PC-3 (cell line): ENCODE data around the gene CNTN4. TPM values are rescaled to one million over a fixed set of nuclear protein-coding genes. Genes with fewer than 3 reads are reported as not detected.

Source experiments
- ATAC-seq: fragments of 200-7000 bp; cut with Tn5 transposase; 2 replicates; pipeline ENCODE4 v1.9.1; 2020; ENCODE audit warnings: mild to moderate bottlenecking, moderate library complexity
- BruUV-seq: library from RNA; stranded (reverse); fragments of 400-500 nt; replicated peaks from 2 replicates; lab custom pipeline; 2021; lab: Mats Ljungman, UMichigan
- CTCF ChIA-PET: fragments of 300-600 bp; sonication (Branson Sonifier 250); formaldehyde crosslinking; loops from one replicate; lab custom pipeline; 2022; ENCODE audit warnings: antibody characterized with exemption; lab: Charles Lee
- POLR2A ChIA-PET: fragments of 300-600 bp; sonication (Branson Sonifier 250); formaldehyde crosslinking; loops from one replicate; lab custom pipeline; 2022; ENCODE audit warnings: antibody characterized with exemption; ENCODE audit not compliant: unreplicated experiment; lab: Charles Lee
- DNase-seq: peaks from one replicate; pipeline ENCODE4 v3.0.0-alpha.2; 2015
- H2AFZ ChIP-seq: fragments of 300-600 bp; sonication (generic); 2 replicates; pipeline ENCODE4 v1.6.0; 2016; ENCODE audit warnings: antibody characterized with exemption, low read length
- H3F3A ChIP-seq: fragments of 300-600 bp; sonication (generic); one replicate; pipeline ENCODE4 v1.6.0; 2017; ENCODE audit warnings: antibody characterized with exemption, low read length, control low read depth, mild to moderate bottlenecking; ENCODE audit not compliant: unreplicated experiment
- H3K27ac ChIP-seq: fragments of 300-600 bp; sonication (generic); 2 replicates; pipeline ENCODE4 v1.5.1; 2016; ENCODE audit warnings: mild to moderate bottlenecking, low read length
- H3K27me3 ChIP-seq: fragments of 300-600 bp; sonication (generic); 2 replicates; pipeline ENCODE4 v1.6.1; 2016; ENCODE audit warnings: low read length, mixed read lengths
- H3K36me3 ChIP-seq: fragments of 300-600 bp; sonication (generic); 2 replicates; pipeline ENCODE4 v1.6.1; 2016; ENCODE audit warnings: low read depth, mixed run types, low read length, mixed read lengths
- H3K4me1 ChIP-seq: fragments of 300-600 bp; sonication (generic); 2 replicates; pipeline ENCODE4 v1.5.1; 2016; ENCODE audit warnings: low read length; ENCODE audit not compliant: insufficient read depth
- H3K4me2 ChIP-seq: fragments of 300-600 bp; sonication (generic); 2 replicates; pipeline ENCODE4 v1.6.0; 2016; ENCODE audit warnings: low read length
- H3K4me3 ChIP-seq: fragments of 300-600 bp; sonication (generic); 2 replicates; pipeline ENCODE4 v1.5.1; 2016; ENCODE audit warnings: mild to moderate bottlenecking, low read length, mixed read lengths
- H3K79me2 ChIP-seq: fragments of 300-600 bp; sonication (generic); 2 replicates; pipeline ENCODE4 v1.6.1; 2017; ENCODE audit warnings: low read length, mixed read lengths
- H3K9ac ChIP-seq: fragments of 300-600 bp; sonication (generic); 2 replicates; pipeline ENCODE4 v1.6.0; 2016; ENCODE audit warnings: mild to moderate bottlenecking, low read length
- H3K9me2 ChIP-seq: fragments of 300-600 bp; sonication (generic); replicated peaks from 2 replicates; pipeline ENCODE4 v1.6.1; 2016; ENCODE audit warnings: mixed run types, low read length, mixed read lengths
- H3K9me3 ChIP-seq: fragments of 300-600 bp; sonication (generic); 2 replicates; pipeline ENCODE4 v1.6.1; 2016; ENCODE audit warnings: low read length, mixed read lengths
- H4K20me1 ChIP-seq: fragments of 300-600 bp; sonication (generic); 2 replicates; pipeline ENCODE4 v1.6.1; 2016; ENCODE audit warnings: low read length, mixed read lengths
- EZH2 ChIP-seq: fragments of 300-600 bp; sonication (generic); IDR thresholded peaks from one replicate; pipeline ENCODE4 v1.6.1; 2017; ENCODE audit warnings: antibody characterized with exemption, mild to moderate bottlenecking, low read length; ENCODE audit not compliant: unreplicated experiment
- EZH2phosphoT487 ChIP-seq: fragments of 300-600 bp; sonication (generic); IDR thresholded peaks from 2 replicates; pipeline ENCODE4 v1.6.1; 2018; ENCODE audit warnings: mild to moderate bottlenecking, antibody characterized with exemption, low read length, borderline replicate concordance
- intact Hi-C: fragments of 100-400 bp; cut with micrococcal nuclease; formaldehyde crosslinking; loops from 2 replicates; pipeline ENCODE4 v1.9.0; 2023
- total RNA-seq: library from RNA; depleted of rRNA; stranded (reverse); fragments of >200 nt; gene quantifications from 2 replicates; pipeline ENCODE4 v1.2.3, GENCODE V29; 2014
- TF ChIP-seq, protein P1 (sequence below): fragments of 300-600 bp; sonication (generic); conservative IDR thresholded peaks from 2 replicates; pipeline ENCODE4 v1.5.1; 2017; ENCODE audit warnings: antibody characterized with exemption, low read depth, mild to moderate bottlenecking, low read length

Gene CNTN4
- total RNA-seq, 1 experiment from 2014 or later: not detected

DNA sequence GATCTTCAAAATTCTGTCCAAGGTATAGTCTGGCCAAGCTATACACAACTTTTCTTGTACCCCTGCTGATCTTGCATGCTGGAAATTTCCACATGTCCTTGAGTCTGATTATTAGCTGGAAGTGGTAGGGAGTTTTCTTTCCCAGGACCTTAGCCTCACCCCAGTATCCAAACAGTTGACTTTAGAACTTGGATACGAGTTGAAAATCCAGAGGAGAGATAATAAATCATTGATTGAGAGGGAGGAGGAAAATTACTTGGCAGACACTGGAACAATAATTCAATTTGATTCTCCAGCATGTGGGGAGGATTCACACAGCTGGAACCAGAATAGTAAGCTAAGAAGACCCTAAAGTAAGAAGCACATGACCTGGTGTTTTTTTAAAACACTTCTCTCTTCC, 895.1 kb downstream of the CNTN4 start:
- H3K9ac ChIP-seq: no peak overlapping the region
- intact Hi-C loops: no loop called here
- H3K79me2 ChIP-seq: no peaks in the 10 kb centered on the region
- no peaks in the 10 kb centered on the region for H3F3A ChIP-seq
- H3K36me3 ChIP-seq: no peaks in the 10 kb centered on the region
- POLR2A ChIA-PET: no interaction called here
- H4K20me1 ChIP-seq: no peaks in the 10 kb centered on the region
- no peaks in the 10 kb centered on the region for H3K27me3 ChIP-seq
- BruUV-seq: no TSS peak
- no peak for DNase-seq
- no peak for ATAC-seq
- no peaks in the 10 kb centered on the region for H3K4me1 ChIP-seq
- no peak overlapping the region for H3K27ac ChIP-seq
- CTCF ChIA-PET: no interaction called here
- H3K4me3 ChIP-seq: no peak overlapping the region
- TF ChIP-seq EZH2phosphoT487: no peak
- no peak overlapping the region for H2AFZ ChIP-seq
- 0 out of 2 replicates have a peak, but pooled peaks cover 14% of the 10 kb centered on the region for H3K9me3 ChIP-seq
- no peak overlapping the region for H3K4me2 ChIP-seq
- H3K9me2 ChIP-seq: no peaks in the 10 kb centered on the region

DNA sequence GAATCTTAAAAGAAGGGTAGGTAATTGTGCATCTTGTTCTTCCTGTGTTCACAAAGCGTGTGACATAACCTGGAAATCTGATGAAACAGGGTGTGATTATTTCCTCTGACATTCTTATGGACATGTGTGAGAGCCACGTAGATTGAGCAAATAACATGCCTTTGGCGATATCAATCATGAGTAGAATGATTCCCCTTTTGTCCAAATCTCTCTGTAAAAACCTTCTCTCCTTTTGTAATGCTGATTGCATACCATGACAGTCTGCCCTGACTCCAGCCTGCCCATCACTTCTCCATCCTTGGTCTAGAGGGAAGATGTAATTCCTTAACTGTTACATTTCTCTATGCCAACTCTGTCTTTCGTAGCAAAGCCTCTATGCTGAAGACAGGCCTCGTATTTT, 896.5 kb downstream of the CNTN4 start:
- intact Hi-C loops: no loop called here
- ATAC-seq: no peak
- CTCF ChIA-PET: no interaction called here
- H3K4me2 ChIP-seq: no peak overlapping the region
- no peaks in the 10 kb centered on the region for H3K9me2 ChIP-seq
- no peak for DNase-seq
- H3K79me2 ChIP-seq: no peaks in the 10 kb centered on the region
- no TSS peak for BruUV-seq
- TF ChIP-seq EZH2: no peak
- no peak for TF ChIP-seq EZH2phosphoT487
- TF ChIP-seq, protein P1, sequence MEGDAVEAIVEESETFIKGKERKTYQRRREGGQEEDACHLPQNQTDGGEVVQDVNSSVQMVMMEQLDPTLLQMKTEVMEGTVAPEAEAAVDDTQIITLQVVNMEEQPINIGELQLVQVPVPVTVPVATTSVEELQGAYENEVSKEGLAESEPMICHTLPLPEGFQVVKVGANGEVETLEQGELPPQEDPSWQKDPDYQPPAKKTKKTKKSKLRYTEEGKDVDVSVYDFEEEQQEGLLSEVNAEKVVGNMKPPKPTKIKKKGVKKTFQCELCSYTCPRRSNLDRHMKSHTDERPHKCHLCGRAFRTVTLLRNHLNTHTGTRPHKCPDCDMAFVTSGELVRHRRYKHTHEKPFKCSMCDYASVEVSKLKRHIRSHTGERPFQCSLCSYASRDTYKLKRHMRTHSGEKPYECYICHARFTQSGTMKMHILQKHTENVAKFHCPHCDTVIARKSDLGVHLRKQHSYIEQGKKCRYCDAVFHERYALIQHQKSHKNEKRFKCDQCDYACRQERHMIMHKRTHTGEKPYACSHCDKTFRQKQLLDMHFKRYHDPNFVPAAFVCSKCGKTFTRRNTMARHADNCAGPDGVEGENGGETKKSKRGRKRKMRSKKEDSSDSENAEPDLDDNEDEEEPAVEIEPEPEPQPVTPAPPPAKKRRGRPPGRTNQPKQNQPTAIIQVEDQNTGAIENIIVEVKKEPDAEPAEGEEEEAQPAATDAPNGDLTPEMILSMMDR: no peak
- POLR2A ChIA-PET: no interaction called here
- 0 out of 2 replicates have a peak, but pooled peaks cover 11% of the 10 kb centered on the region for H3K9me3 ChIP-seq
- no peaks in the 10 kb centered on the region for H3K27me3 ChIP-seq
- no peak overlapping the region for H3K27ac ChIP-seq
- no peak overlapping the region for H3K9ac ChIP-seq
- H3K36me3 ChIP-seq: no peaks in the 10 kb centered on the region
- no peaks in the 10 kb centered on the region for H3K4me1 ChIP-seq
- no peak overlapping the region for H3K4me3 ChIP-seq
- no peaks in the 10 kb centered on the region for H4K20me1 ChIP-seq
- no peaks in the 10 kb centered on the region for H3F3A ChIP-seq
- no peak overlapping the region for H2AFZ ChIP-seq

DNA sequence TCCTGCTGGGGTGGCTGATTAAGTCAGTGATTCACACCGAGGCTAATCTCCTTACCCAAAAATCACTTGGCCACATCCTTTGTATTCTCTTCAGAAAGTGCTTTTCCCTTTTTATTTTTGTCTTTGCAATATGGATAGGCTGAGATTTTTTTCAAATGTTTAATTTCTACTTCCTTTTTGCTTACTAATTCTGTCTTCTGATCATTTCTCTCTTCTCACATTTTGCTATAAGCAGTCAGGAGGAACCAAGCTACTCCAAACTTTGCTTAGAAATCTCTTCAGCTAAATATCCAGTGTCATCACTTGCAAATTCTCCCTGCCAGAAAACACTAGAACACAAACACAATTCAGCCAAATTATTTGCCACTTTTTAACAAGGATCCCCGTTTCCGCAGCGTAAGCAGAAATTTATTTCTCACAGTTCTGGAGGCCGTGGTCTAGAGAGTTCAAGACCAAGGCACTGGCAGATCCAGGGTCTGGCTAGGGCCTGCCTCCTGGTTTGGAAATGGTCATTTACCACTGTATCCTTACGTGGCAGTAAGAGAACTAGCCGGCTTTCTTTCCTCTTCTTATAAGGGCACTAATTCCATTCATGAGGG, 906.6 kb downstream of the CNTN4 start:
- ChIA-PET POLR2A (no interaction called here), CTCF (no interaction called here)
- H3F3A ChIP-seq: no peaks in the 10 kb centered on the region
- TF ChIP-seq EZH2 (no peak), EZH2phosphoT487 (no peak)
- TF ChIP-seq, protein P1: no peak
- no peaks in the 10 kb centered on the region for H4K20me1 ChIP-seq
- intact Hi-C loops: no loop called here
- H3K9me2 ChIP-seq: no peaks in the 10 kb centered on the region
- H2AFZ ChIP-seq: no peak overlapping the region
- no TSS peak for BruUV-seq
- H3K27ac ChIP-seq: no peak overlapping the region
- peaks cover 17% of the 10 kb centered on the region; the same call in 1 of the 2 replicates for H3K9me3 ChIP-seq
- H3K27me3 ChIP-seq: no peaks in the 10 kb centered on the region
- no peaks in the 10 kb centered on the region for H3K36me3 ChIP-seq
- no peaks in the 10 kb centered on the region for H3K79me2 ChIP-seq
- H3K4me2 ChIP-seq: no peak overlapping the region
- H3K4me1 ChIP-seq: no peaks in the 10 kb centered on the region
- no peak for DNase-seq
- H3K9ac ChIP-seq: no peak overlapping the region
- no peak overlapping the region for H3K4me3 ChIP-seq
- no peak for ATAC-seq
